Stimulated activated CD8-positive, alpha-beta memory T cell treated with anti-CD3 and anti-CD28 coated beads, Interleukin-2, amount 100 ng/mL, for 48 hours (primary cell): ENCODE measurements around the gene UBE3A.

Experiments
- DNase-seq, 2 donors: peaks; one replicate each; pipeline ENCODE4 v3.0.0-alpha.2; 2020; ENCODE audit warnings: low read depth in 2 of 2

Gene UBE3A

DNA sequence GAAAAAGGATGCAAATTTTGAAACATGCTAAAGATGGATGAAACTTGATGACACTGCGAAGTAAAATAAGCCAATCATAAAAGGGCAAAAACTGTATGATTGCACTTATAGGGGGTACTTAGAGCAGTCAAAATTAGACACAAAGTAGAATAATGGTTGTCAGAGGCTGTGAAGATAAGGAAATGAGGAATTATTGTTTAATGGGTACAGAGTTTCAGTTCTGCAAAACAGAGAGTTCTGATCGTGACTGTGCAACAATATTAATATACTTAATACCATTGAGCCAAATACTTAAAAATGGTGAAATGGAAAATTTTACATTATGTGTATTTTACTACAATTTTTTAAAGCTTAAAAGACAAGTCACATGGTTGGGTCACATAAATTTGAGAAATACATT, 35.1 kb downstream of the UBE3A start:
- DNase-seq, result no peak

DNA sequence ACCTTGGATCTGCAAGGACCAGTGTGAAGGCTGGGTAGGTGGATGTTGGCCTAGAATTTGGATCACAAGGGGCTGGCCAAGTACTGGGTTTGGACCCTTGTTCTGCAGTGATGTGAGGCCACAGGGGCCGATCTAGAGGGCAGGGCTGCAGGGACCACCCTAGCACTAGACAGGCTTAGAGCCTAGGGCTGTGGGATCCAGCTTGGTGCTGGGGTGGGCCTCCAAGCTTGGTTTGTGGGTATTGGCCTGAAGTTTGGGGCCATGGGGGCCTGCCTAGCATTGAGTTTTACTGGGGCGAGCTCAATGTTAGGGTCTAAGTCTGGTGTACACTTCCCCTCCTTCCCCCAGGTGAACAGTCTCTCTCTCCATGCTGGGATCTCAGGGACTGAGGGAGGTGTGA, 36.5 kb downstream of the UBE3A start:
- DNase-seq, result no peak

- DNase-seq, result no peak
Observed at GRCh38 chr15:25401501-25401900, 37.3 kb downstream of the UBE3A start.

DNA sequence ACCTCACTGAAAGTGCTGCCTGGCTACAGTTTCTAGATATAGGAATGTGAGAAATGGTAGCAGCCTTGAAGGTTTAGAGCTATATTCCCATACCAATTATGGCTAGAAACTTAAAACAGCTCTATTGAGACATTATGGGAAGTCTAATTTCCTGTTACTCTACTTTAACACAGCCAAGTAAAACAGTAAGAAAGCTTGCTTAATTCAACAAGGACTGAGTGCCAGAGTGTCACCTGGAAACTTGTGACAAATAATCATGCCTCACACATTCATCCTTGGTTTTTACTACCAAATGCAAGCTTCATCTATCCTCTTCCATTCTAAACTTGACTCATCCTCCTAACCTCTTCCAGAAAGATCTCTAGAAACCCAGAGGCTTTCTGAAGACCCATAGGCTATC, 41.7 kb downstream of the UBE3A start:
- no peak for DNase-seq

DNA sequence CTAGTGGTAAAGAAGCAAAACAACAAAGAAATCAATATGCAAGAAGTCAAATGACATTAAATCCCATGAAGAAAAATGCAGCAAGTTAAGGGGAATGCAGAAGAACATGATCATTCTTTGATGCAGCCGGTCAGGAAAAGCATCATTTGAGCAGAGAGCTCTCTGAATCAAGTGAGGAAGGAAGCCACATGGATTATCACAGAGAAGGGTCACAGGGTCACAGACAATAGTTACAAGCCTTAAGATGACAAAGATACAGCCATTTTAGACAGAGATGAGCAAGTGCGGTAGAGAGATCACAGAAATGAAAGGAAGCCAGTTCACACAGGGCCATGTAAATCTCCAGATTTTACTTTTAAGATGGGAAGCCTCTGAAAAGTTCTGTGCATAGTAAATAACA, 43.9 kb downstream of the UBE3A start:
- no peak for DNase-seq

DNA sequence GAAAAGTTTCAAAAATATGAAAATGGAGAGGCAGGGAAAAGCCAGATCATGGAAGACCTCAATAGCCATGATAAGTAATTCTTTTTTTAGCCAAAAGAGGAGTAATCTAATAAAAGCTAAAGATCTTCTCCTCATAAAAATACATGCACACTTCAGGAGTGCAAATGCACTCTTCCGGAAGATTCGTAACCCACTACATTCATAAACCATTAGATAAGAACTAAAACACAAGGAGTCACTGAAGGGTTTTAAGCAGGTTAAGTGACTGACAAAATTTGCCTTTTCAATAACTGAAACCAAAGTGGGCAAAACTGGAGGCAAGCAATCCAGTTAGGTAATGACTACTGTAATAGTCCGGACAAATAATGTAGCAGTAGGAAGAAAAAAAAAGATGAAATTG, 46.0 kb downstream of the UBE3A start:
- DNase-seq, result no peak

- DNase-seq, result no peak
Observed at GRCh38 chr15:25391971-25392721, 46.7 kb downstream of the UBE3A start.

- DNase-seq, result no peak
Observed at GRCh38 chr15:25385986-25386385, 52.8 kb downstream of the UBE3A start.

- DNase-seq, result no peak
Observed at GRCh38 chr15:25381579-25381978, 57.2 kb downstream of the UBE3A start.

GRCh38 chr15:25378501-25378901, 60.3 kb downstream of the UBE3A start:
- DNase-seq, result no peak

DNA sequence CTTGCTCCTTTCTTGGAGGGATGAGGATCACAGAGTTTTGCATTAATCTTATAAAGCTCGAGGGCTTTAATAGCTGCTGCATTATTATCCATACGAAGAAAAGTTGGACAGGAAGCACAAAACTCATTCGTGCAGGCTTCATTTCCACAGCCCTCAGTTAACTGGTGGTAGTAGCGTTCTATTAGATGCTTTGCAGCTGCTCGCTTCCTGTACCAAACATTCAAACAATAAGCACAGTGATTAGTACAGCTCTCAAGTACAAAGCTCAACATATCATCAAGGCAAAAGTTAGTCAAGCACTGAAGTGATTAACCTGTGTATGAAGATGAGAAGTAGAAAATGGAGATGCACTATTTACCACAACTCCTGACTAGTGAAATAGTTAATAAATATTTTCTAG, 63.3 kb downstream of the UBE3A start:
- DNase-seq, result no peak

- DNase-seq, result no peak
Observed at GRCh38 chr15:25374143-25374542, 64.7 kb downstream of the UBE3A start.

GRCh38 chr15:25372298-25372697, 66.5 kb downstream of the UBE3A start:
- no peak for DNase-seq

DNA sequence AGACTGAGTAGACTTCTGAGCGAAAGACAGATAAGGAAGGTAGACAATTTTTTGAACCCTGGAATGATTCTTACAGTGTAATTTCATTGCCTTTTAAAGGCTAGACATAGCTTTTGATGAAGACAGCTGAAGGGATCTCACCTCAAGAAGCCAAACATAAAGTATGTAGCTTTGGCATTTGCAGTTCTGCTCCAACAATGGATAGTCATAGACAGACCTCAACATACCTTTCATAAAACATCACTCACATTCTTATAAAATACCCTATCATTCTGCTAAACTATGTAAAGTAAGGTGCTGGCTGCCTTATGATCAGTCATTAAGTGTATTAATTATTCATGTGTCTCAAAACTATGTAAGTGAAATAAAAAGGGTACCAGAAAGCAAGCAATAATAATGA, 70.0 kb downstream of the UBE3A start:
- DNase-seq, result no peak

DNA sequence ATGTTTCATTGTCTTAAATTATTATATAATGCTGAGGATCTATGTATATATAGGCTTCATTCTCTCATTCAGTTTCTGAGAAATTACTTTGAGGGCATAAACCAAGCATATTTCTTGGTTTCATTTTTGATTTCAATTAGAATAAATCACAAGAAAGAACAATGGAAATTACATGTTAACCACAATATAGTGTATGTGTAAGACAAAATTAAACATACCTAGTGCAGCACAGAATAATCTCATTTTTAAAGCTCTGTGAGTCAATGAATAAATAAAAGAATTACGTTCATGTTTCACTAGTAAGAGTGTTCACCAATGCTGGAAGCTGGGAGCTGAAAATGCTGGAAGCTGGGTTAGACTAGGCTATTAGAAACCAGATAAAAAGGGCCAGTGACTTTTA, 72.8 kb downstream of the UBE3A start:
- DNase-seq, result no peak

- DNase-seq, result no peak
Observed at GRCh38 chr15:25362545-25362944, 76.3 kb downstream of the UBE3A start.

DNA sequence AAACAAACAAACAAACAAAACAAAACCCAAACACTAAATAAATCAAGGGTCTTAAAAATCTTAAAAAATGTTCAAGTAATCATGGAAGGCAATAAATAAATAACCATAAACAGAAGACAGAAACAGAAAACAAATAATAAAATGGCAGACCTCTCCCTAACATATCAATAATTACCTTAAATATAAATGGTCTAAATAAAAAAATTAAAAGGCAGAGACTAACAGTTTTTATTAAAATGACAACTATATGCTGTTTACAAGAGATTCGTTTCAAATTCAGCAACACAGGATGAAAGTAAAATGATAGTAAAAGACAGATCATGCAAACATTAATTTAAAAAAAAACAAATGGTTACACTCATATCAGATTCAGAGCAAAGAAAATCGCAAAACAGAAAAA, 91.1 kb downstream of the UBE3A start:
- DNase-seq, result no peak

- DNase-seq, result no peak
Observed at GRCh38 chr15:25346371-25346770, 92.5 kb downstream of the UBE3A start.

DNA sequence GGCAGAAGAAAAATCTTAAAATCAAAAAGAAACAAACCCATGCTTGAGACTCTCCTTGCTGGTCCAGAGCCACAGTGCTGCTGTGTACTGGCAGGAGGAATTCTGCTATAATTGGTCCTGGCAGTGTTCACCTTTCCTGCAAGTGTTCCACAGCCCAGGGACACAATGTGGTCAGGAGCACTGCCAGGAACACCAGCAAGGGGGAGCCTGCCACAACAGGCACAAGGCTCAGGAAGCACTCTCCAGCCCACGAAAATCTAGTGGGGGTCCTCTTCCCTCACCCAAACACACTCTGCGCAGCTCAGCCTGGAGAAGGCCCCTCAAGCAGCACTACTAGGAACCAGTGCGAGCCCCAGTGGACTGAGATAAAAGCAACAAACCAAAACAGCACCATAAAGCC, 92.9 kb downstream of the UBE3A start:
- no peak for DNase-seq

- DNase-seq, result no peak
Observed at GRCh38 chr15:25342629-25343028, 96.2 kb downstream of the UBE3A start.

- no peak for DNase-seq
Observed at GRCh38 chr15:25339431-25339830, 99.4 kb downstream of the UBE3A start.

DNA sequence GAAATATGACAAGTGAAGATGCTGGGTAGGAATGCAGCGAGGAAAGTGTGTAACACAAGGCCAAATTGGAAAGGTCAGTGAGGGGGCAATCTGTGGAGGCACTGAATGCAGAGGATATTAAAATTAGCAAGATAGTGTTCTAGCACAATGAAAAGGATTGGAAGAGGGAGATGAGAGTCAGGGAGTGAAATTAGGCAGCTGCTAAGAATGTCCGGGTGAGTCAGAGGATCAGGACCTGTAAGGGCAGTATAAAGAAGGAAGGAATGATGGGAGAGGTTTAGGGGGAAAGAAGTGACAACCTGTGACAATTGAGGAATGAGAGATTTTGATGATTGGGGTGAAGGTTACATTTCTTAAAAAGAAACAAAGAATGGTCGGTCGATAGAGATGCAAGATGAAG, 103.5 kb downstream of the UBE3A start:
- no peak for DNase-seq

DNA sequence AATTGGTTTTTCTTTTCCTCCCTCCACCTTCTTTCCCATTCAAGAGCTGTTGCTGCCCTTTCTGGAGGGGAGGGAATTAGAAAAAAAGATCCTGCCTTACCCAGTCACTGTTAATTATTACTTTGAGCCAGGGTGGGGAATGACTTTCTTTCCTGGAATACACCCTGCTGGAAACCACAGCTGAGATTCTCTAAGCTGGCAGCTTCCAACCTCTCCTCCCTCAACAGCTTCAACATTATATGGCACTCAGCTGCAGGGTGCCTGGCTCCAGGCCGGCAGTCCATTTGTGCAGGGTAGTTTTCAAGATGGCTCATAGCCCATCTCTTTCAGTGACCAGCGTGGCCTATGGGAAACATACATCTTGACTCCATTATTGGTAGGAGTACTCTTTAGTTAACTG, 105.8 kb downstream of the UBE3A start:
- DNase-seq, result no peak

GRCh38 chr15:25332306-25332705, 106.5 kb downstream of the UBE3A start:
- no peak for DNase-seq
